H1 (cell line): ENCODE results near the gene PFN3.

ENCODE experiments used
- ATF3 ChIP-seq: IDR thresholded peaks from 2 replicates; pipeline ENCODE4 v1.6.1; 2011; ENCODE audit warnings: low read depth, mild to moderate bottlenecking, low read length; ENCODE audit not compliant: insufficient read depth
- BRCA1 ChIP-seq: IDR thresholded peaks from 2 replicates; pipeline ENCODE4 v1.6.1; 2012; ENCODE audit warnings: low read depth, low read length, improper control_type of control experiment
- CBX5 ChIP-seq: fragments of 300-800, 300-1000 bp; sonication (generic); IDR thresholded peaks from 2 replicates; pipeline ENCODE4 v1.7.1; 2016; ENCODE audit warnings: antibody characterized with exemption, low read length, low read depth
- EZH2 ChIP-seq: fragments of 200-600 bp; sonication (generic); IDR thresholded peaks from 2 replicates; pipeline ENCODE4 v1.7.1; 2012; ENCODE audit warnings: low read depth, mild to moderate bottlenecking, moderate library complexity, low read length, inconsistent platforms; ENCODE audit not compliant: severe bottlenecking
- NRF1 ChIP-seq: IDR thresholded peaks from 2 replicates; pipeline ENCODE4 v1.6.1; 2011; ENCODE audit warnings: mild to moderate bottlenecking, low read depth, low read length, improper control_type of control experiment
- POLR2AphosphoS5 ChIP-seq: IDR thresholded peaks from 2 replicates; pipeline ENCODE4 v1.6.1; 2011; ENCODE audit warnings: low read depth, low read length
- SIN3A ChIP-seq, 2 experiments: IDR thresholded peaks in 1 of 2; conservative IDR thresholded peaks in 1 of 2; 2 replicates each; pipeline ENCODE4 v1.6.1; 2011 to 2012; ENCODE audit warnings: low read length in 2 of 2, improper control_type of control experiment in 1 of 2, low read depth in 1 of 2, mild to moderate bottlenecking in 1 of 2
- TAF1 ChIP-seq: IDR thresholded peaks from 2 replicates; pipeline ENCODE4 v1.6.1; 2011; ENCODE audit warnings: mild to moderate bottlenecking, low read depth, low read length
- ZNF274 ChIP-seq: IDR thresholded peaks from 2 replicates; pipeline ENCODE4 v1.7.0; 2012; ENCODE audit warnings: low read length, borderline replicate concordance; ENCODE audit errors: extremely low read depth
- TF ChIP-seq, protein P1 (sequence below): IDR thresholded peaks from 2 replicates; pipeline ENCODE4 v1.6.1; 2012; ENCODE audit warnings: inconsistent platforms
- TF ChIP-seq, protein P2 (sequence below), 3 experiments: IDR thresholded peaks; 1 replicate in 2 of 3; 2 replicates in 1 of 3; pipeline versions ENCODE4 v1.5.1 to v1.6.1; 2011; ENCODE audit warnings: low read length in 3 of 3, mild to moderate bottlenecking in 3 of 3, inconsistent platforms in 2 of 3, low read depth in 1 of 3, moderate library complexity in 1 of 3; ENCODE audit not compliant: insufficient read depth in 1 of 3; ENCODE audit errors: control extremely low read depth in 1 of 3

DNA sequence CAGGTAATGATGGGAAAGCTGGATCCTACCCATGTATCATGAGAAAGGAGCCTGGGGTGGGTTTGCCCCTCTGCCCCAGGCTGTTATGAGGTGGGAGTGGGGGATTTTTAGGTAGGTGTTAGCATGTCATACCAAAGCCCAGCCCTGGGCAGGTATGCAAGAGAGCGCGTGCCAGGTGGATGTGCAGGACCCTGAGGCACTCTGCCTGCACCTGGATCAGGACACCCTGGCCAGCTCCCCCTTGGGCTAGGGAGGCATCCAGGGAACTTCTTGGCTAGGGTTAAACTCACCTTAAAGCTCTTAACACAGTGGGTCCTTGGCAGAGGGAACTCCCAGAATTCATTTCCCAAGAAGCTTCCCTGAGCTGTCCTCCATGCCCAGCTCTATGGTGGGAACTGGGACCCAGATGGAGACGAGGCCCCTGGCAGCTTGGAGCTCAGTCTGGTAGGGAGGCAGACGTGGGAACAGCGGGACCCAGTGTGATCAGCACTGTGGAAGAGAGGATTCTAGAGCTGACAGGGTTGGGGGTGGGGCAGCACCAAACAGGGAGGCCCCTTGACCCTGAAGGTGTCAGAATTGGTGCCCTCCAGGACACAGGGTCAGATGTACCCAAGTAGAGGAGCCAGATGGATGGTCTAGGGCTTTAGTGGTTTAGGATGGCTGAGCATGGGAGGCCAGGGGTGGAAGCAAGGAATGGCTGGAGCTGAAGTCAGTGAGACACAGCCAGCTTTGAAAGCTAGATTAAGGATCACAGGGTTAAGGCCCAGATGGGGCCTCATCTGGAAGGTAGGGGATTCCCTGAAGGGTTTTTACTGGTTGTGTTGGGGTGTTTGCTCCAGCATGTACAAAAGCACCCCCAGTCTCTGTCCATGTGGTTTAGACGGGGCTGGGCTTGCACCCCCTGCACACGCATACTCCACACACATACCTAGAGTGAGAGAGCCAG, 43.9 kb upstream of the PFN3 start:
- TF ChIP-seq EZH2: no peak
- TF ChIP-seq, protein P1, sequence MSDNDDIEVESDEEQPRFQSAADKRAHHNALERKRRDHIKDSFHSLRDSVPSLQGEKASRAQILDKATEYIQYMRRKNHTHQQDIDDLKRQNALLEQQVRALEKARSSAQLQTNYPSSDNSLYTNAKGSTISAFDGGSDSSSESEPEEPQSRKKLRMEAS: no peak
- no peak for TF ChIP-seq CBX5
- TF ChIP-seq TAF1: no peak
- TF ChIP-seq, protein P2, sequence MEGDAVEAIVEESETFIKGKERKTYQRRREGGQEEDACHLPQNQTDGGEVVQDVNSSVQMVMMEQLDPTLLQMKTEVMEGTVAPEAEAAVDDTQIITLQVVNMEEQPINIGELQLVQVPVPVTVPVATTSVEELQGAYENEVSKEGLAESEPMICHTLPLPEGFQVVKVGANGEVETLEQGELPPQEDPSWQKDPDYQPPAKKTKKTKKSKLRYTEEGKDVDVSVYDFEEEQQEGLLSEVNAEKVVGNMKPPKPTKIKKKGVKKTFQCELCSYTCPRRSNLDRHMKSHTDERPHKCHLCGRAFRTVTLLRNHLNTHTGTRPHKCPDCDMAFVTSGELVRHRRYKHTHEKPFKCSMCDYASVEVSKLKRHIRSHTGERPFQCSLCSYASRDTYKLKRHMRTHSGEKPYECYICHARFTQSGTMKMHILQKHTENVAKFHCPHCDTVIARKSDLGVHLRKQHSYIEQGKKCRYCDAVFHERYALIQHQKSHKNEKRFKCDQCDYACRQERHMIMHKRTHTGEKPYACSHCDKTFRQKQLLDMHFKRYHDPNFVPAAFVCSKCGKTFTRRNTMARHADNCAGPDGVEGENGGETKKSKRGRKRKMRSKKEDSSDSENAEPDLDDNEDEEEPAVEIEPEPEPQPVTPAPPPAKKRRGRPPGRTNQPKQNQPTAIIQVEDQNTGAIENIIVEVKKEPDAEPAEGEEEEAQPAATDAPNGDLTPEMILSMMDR (IDR thresholded peaks at IDR 0.05; ENCODE audit: control extremely low read depth in 1 of 3, insufficient read depth in 1 of 3, low read depth in 1 of 3, low read length in 3 of 3): no peak
- peak; percentile 7; the same call in 1 of the 2 replicates for TF ChIP-seq POLR2AphosphoS5
- TF ChIP-seq BRCA1: no peak
- TF ChIP-seq ZNF274: no peak
- no peak for TF ChIP-seq NRF1
- TF ChIP-seq SIN3A (conservative IDR thresholded peaks at IDR 0.05 in 1 of 2, IDR thresholded peaks at IDR 0.05 in 1 of 2; ENCODE audit: low read depth in 1 of 2, low read length in 2 of 2): no peak
- no peak for TF ChIP-seq ATF3
